Lower leg skin (tissue), 3 donors: Measurements from ENCODE around the gene ERC1.

Experiments
- POLR2A ChIP-seq, 2 donors: fragments of 450-650 bp; IDR thresholded peaks; one replicate each; pipeline ENCODE4 v1.6.1; 2016 to 2017; ENCODE audit warnings: antibody characterized with exemption in 2 of 2, mild to moderate bottlenecking in 1 of 2, moderate library complexity in 1 of 2
- TF ChIP-seq, protein P1 (sequence below), 3 donors: fragments of 450-650 bp; IDR thresholded peaks; one replicate each; pipeline ENCODE4 v1.5.1; 2016; ENCODE audit warnings: antibody characterized with exemption in 3 of 3, mild to moderate bottlenecking in 3 of 3, moderate library complexity in 2 of 3

DNA sequence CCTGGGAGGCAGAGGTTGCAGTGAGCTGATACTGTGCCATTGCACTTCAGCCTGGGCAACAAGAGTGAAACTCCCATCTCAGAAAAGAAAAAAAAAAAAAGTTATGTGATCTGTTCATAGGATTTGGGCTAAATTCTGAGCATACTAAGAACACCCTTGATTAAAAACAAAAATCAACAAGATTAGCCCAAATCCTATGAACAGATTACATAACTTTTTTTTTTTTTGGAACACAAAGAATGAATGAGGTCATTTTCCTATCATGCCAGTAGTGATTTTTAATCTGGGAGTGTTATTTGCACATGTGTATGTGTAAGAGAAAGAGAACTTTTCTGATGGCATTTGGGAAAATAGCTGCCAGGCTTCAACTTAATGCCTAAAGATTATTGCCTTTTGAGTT lies 208.7 kb downstream of the ERC1 start:
- TF ChIP-seq, protein P1, sequence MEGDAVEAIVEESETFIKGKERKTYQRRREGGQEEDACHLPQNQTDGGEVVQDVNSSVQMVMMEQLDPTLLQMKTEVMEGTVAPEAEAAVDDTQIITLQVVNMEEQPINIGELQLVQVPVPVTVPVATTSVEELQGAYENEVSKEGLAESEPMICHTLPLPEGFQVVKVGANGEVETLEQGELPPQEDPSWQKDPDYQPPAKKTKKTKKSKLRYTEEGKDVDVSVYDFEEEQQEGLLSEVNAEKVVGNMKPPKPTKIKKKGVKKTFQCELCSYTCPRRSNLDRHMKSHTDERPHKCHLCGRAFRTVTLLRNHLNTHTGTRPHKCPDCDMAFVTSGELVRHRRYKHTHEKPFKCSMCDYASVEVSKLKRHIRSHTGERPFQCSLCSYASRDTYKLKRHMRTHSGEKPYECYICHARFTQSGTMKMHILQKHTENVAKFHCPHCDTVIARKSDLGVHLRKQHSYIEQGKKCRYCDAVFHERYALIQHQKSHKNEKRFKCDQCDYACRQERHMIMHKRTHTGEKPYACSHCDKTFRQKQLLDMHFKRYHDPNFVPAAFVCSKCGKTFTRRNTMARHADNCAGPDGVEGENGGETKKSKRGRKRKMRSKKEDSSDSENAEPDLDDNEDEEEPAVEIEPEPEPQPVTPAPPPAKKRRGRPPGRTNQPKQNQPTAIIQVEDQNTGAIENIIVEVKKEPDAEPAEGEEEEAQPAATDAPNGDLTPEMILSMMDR (IDR thresholded peaks at IDR 0.05) = no peak
- TF ChIP-seq POLR2A (IDR thresholded peaks at IDR 0.05) = no peak
